Measurements from ENCODE around the gene MGLL.

GRCh38 chr3:127760361-127760760 is 62.0 kb downstream of the MGLL start:
- TF ChIP-seq CTCF (IDR thresholded peaks at IDR 0.05; ENCODE audit: low read depth, low read length) (no peak), EZH2phosphoT487 (IDR thresholded peaks at IDR 0.05; ENCODE audit: low read depth) (no peak)

All from OCI-LY3 (cell line).